ENCODE measurements around the gene GLRX5.

- TF ChIP-seq CTCF (IDR thresholded peaks at IDR 0.05) = no peak
- no peak for TF ChIP-seq POLR2A (IDR thresholded peaks at IDR 0.05)
These were observed 23.2 kb upstream of the GLRX5 start for GRCh38 chr14:95511687-95512086.

Data from uterus (tissue), 2 donors.